Loucy (cell line): ENCODE measurements around the gene CLNK.

Experiments
- H2AFZ ChIP-seq: fragments of 200-600 bp; sonication (generic); 2 replicates; pipeline ENCODE4 v1.6.0; 2016; ENCODE audit warnings: antibody characterized with exemption, mild to moderate bottlenecking, low read length, moderate library complexity
- H3F3A ChIP-seq: fragments of 200-600 bp; 2 replicates; pipeline ENCODE4 v1.6.0; 2016; ENCODE audit warnings: antibody characterized with exemption, low read depth, mild to moderate bottlenecking
- H3K27me3 ChIP-seq: fragments of 200-600 bp; sonication (generic); 2 replicates; pipeline ENCODE4 v1.6.1; 2014; ENCODE audit warnings: low read length, mild to moderate bottlenecking; ENCODE audit not compliant: insufficient read depth, poor library complexity, severe bottlenecking
- H3K36me3 ChIP-seq: fragments of 200-600 bp; sonication (generic); 2 replicates; pipeline ENCODE4 v1.6.1; 2016; ENCODE audit warnings: low read length; ENCODE audit not compliant: insufficient read depth
- H3K4me1 ChIP-seq: fragments of 200-600 bp; sonication (generic); 2 replicates; pipeline ENCODE4 v1.5.1; 2014; ENCODE audit warnings: low read length, mild to moderate bottlenecking; ENCODE audit not compliant: insufficient read depth, poor library complexity, severe bottlenecking
- H3K4me2 ChIP-seq: fragments of 200-600 bp; sonication (generic); 2 replicates; pipeline ENCODE4 v1.6.0; 2014; ENCODE audit warnings: antibody characterized with exemption, low read length, low read depth, mild to moderate bottlenecking; ENCODE audit not compliant: poor library complexity, severe bottlenecking
- H3K4me3 ChIP-seq: fragments of 200-600 bp; sonication (generic); 2 replicates; pipeline ENCODE4 v1.5.1; 2014; ENCODE audit warnings: low read length, mild to moderate bottlenecking, mixed read lengths; ENCODE audit not compliant: poor library complexity, severe bottlenecking
- H3K79me2 ChIP-seq: fragments of 200-600 bp; sonication (generic); 2 replicates; pipeline ENCODE4 v1.6.1; 2014; ENCODE audit warnings: low read length; ENCODE audit not compliant: insufficient read depth
- H3K9ac ChIP-seq: fragments of 200-600 bp; sonication (generic); 2 replicates; pipeline ENCODE4 v1.6.0; 2014; ENCODE audit warnings: mild to moderate bottlenecking, low read depth, low read length, moderate library complexity; ENCODE audit not compliant: poor library complexity, severe bottlenecking
- H3K9me2 ChIP-seq: fragments of 200-600 bp; sonication (generic); replicated peaks from 2 replicates; pipeline ENCODE4 v1.6.1; 2016; ENCODE audit warnings: low read depth, low read length, mixed read lengths
- H3K9me3 ChIP-seq: fragments of 200-600 bp; sonication (generic); 2 replicates; pipeline ENCODE4 v1.6.1; 2014; ENCODE audit warnings: mild to moderate bottlenecking, antibody characterized with exemption, low read length, low read depth; ENCODE audit not compliant: insufficient read depth
- H4K20me1 ChIP-seq: fragments of 200-600 bp; sonication (generic); 2 replicates; pipeline ENCODE4 v1.6.0; 2014; ENCODE audit warnings: antibody characterized with exemption, low read length, mild to moderate bottlenecking; ENCODE audit not compliant: insufficient read depth, poor library complexity, severe bottlenecking
- EZH2phosphoT487 ChIP-seq: fragments of 200-600 bp; IDR thresholded peaks from 2 replicates; pipeline ENCODE4 v1.6.1; 2018; ENCODE audit warnings: antibody characterized with exemption, mild to moderate bottlenecking, moderate library complexity, borderline replicate concordance
- TF ChIP-seq, protein P1 (sequence below): fragments of 200-600 bp; sonication (generic); conservative IDR thresholded peaks from 2 replicates; pipeline ENCODE4 v1.5.1; 2014; ENCODE audit warnings: mild to moderate bottlenecking, antibody characterized with exemption, low read length

Gene CLNK

GRCh38 chr4:10492464-10492863 lies 192.1 kb downstream of the CLNK start:
- H3K4me1 ChIP-seq, result peaks cover 6% of the 10 kb centered on the region
- H3K27me3 ChIP-seq, result no peaks in the 10 kb centered on the region
- H3F3A ChIP-seq, result no peaks in the 10 kb centered on the region
- H3K9ac ChIP-seq, result no peak overlapping the region
- H3K4me2 ChIP-seq, result no peak overlapping the region
- H4K20me1 ChIP-seq, result no peaks in the 10 kb centered on the region
- H3K4me3 ChIP-seq, result no peak overlapping the region
- H2AFZ ChIP-seq, result no peak overlapping the region
- TF ChIP-seq, protein P1, sequence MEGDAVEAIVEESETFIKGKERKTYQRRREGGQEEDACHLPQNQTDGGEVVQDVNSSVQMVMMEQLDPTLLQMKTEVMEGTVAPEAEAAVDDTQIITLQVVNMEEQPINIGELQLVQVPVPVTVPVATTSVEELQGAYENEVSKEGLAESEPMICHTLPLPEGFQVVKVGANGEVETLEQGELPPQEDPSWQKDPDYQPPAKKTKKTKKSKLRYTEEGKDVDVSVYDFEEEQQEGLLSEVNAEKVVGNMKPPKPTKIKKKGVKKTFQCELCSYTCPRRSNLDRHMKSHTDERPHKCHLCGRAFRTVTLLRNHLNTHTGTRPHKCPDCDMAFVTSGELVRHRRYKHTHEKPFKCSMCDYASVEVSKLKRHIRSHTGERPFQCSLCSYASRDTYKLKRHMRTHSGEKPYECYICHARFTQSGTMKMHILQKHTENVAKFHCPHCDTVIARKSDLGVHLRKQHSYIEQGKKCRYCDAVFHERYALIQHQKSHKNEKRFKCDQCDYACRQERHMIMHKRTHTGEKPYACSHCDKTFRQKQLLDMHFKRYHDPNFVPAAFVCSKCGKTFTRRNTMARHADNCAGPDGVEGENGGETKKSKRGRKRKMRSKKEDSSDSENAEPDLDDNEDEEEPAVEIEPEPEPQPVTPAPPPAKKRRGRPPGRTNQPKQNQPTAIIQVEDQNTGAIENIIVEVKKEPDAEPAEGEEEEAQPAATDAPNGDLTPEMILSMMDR, result no peak
- no peak for TF ChIP-seq EZH2phosphoT487
- H3K9me3 ChIP-seq, result no peaks in the 10 kb centered on the region
- H3K9me2 ChIP-seq, result no peaks in the 10 kb centered on the region
- no peaks in the 10 kb centered on the region for H3K36me3 ChIP-seq
- H3K79me2 ChIP-seq, result no peaks in the 10 kb centered on the region

- H3K9me3 ChIP-seq, result no peaks in the 10 kb centered on the region
- H2AFZ ChIP-seq, result no peak overlapping the region
- no peak overlapping the region for H3K4me2 ChIP-seq
- no peak overlapping the region for H3K4me3 ChIP-seq
- no peaks in the 10 kb centered on the region for H3K9me2 ChIP-seq
- H3K36me3 ChIP-seq, result no peaks in the 10 kb centered on the region
- no peaks in the 10 kb centered on the region for H3K79me2 ChIP-seq
- TF ChIP-seq, protein P1, result no peak
- no peak for TF ChIP-seq EZH2phosphoT487
- H3K4me1 ChIP-seq, result peaks cover 2% of the 10 kb centered on the region
- H3F3A ChIP-seq, result no peaks in the 10 kb centered on the region
- no peaks in the 10 kb centered on the region for H4K20me1 ChIP-seq
- no peak overlapping the region for H3K9ac ChIP-seq
- no peaks in the 10 kb centered on the region for H3K27me3 ChIP-seq
Observed at GRCh38 chr4:10491401-10491800, 193.2 kb downstream of the CLNK start.

DNA sequence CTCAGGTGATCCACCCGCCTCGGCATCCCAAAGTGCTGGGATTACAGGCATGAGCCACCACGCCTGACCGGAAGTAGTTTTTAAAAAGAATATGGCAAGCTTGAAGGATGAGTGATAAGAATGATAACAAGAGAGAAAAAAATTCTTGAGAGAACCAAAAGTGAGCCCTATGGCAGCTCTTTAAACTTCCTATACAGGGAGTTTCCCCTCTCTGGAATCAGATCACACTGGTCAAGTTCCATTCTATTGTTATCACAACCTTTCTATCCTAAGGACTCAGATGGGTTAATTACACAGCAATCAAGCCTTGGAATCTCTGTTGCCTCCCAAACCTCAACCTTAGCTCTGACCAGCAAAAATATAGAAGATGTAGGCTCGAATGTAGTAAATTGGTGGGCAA lies 193.6 kb downstream of the CLNK start:
- no peaks in the 10 kb centered on the region for H3K4me1 ChIP-seq
- H3K79me2 ChIP-seq, result no peaks in the 10 kb centered on the region
- no peaks in the 10 kb centered on the region for H3K9me2 ChIP-seq
- H3K4me2 ChIP-seq, result no peak overlapping the region
- no peak overlapping the region for H2AFZ ChIP-seq
- H3K4me3 ChIP-seq, result no peak overlapping the region
- no peaks in the 10 kb centered on the region for H3K27me3 ChIP-seq
- TF ChIP-seq, protein P1, result no peak
- TF ChIP-seq EZH2phosphoT487, result no peak
- no peaks in the 10 kb centered on the region for H3F3A ChIP-seq
- no peak overlapping the region for H3K9ac ChIP-seq
- no peaks in the 10 kb centered on the region for H3K36me3 ChIP-seq
- no peaks in the 10 kb centered on the region for H3K9me3 ChIP-seq
- H4K20me1 ChIP-seq, result no peaks in the 10 kb centered on the region
